HepG2 (cell line): Measurements from ENCODE around the gene HEXIM1. TPM values are rescaled to one million over a fixed set of nuclear protein-coding genes. Genes with fewer than 3 reads are reported as not detected.

Experiments used
- HDAC1 ChIP-seq: sonication (generic); formaldehyde crosslinking; IDR thresholded peaks from 2 replicates; pipeline ENCODE4 v1.5.1; 2020; ENCODE audit warnings: mild to moderate bottlenecking, missing genetic modification reagents
- IRX3 ChIP-seq: sonication (generic); formaldehyde crosslinking; IDR thresholded peaks from 2 replicates; pipeline ENCODE4 v1.8.1; 2023; ENCODE audit warnings: mild to moderate bottlenecking, low read depth, missing genetic modification reagents, borderline replicate concordance
- KDM5A ChIP-seq: fragments of 200-600 bp; sonication (generic); IDR thresholded peaks from 2 replicates; pipeline ENCODE4 v1.7.0; 2018; ENCODE audit warnings: antibody characterized with exemption, mild to moderate bottlenecking, low read length, borderline replicate concordance
- KLF12 ChIP-seq: sonication (generic); formaldehyde crosslinking; IDR thresholded peaks from 2 replicates; pipeline ENCODE4 v1.4.0; 2020; ENCODE audit warnings: missing genetic modification reagents, borderline replicate concordance
- MYC ChIP-seq: sonication (generic); formaldehyde crosslinking; IDR thresholded peaks from 2 replicates; pipeline ENCODE4 v1.9.0; 2021; ENCODE audit warnings: missing genetic modification reagents, borderline replicate concordance
- SP140L ChIP-seq: sonication (generic); formaldehyde crosslinking; IDR thresholded peaks from 2 replicates; pipeline ENCODE4 v1.4.0; 2020; ENCODE audit warnings: missing genetic modification reagents, borderline replicate concordance
- ZNF709 ChIP-seq: sonication (generic); formaldehyde crosslinking; IDR thresholded peaks from 2 replicates; pipeline ENCODE4 v1.5.0; 2020; ENCODE audit warnings: mild to moderate bottlenecking, missing genetic modification reagents
- polyA plus RNA-seq, 8 experiments: library from polyadenylated mRNA; depleted of rRNA in 3 of 8; stranded (reverse) in 7 of 8; unstranded in 1 of 8; fragments of >200 nt; fragmentation: Illumina TruSeq in 4 of 8; extraction: Trizol in 4 of 8; gene quantifications; 2 replicates each; pipeline versions ENCODE4 v1.2.1 to v1.2.3, GENCODE V29; 2011 to 2016; ENCODE audit warnings: low read depth in 4 of 8, missing spikeins in 1 of 8, mixed read lengths in 1 of 8; ENCODE audit not compliant: insufficient read depth in 1 of 8
- total RNA-seq, 5 experiments: library from RNA; depleted of rRNA; stranded (reverse); fragments of >200 nt; fragmentation: Illumina TruSeq; extraction: Trizol; gene quantifications; 2 replicates each; pipeline ENCODE4 v1.2.3, GENCODE V29; 2016; ENCODE audit warnings: low read depth in 1 of 5
- TF ChIP-seq, protein P1 (sequence below): sonication (generic); formaldehyde crosslinking; IDR thresholded peaks from 2 replicates; pipeline ENCODE4 v1.4.0; 2020; ENCODE audit warnings: missing genetic modification reagents, borderline replicate concordance
- TF ChIP-seq, protein P2 (sequence below): sonication (generic); formaldehyde crosslinking; IDR thresholded peaks from 2 replicates; pipeline ENCODE4 v1.4.0; 2020; ENCODE audit warnings: missing genetic modification reagents, borderline replicate concordance
- TF ChIP-seq, protein P3 (sequence below): sonication (generic); formaldehyde crosslinking; IDR thresholded peaks from 2 replicates; pipeline ENCODE4 v1.4.0; 2020; ENCODE audit warnings: mild to moderate bottlenecking, missing genetic modification reagents
- TF ChIP-seq, protein P4 (sequence below): sonication (generic); formaldehyde crosslinking; IDR thresholded peaks from 2 replicates; pipeline ENCODE4 v1.9.0; 2022; ENCODE audit warnings: low read depth, missing genetic modification reagents
- TF ChIP-seq, protein P5 (sequence below): sonication (generic); formaldehyde crosslinking; IDR thresholded peaks from 2 replicates; pipeline ENCODE4 v1.5.1; 2020; ENCODE audit warnings: mild to moderate bottlenecking, missing genetic modification reagents, moderate library complexity

The HEXIM1 gene
- total and polyA plus RNA-seq, 2 of the 13 experiments (the other 11 are each of a cell fraction or from before 2014, with no cell fraction given), result 10.5 to 16.6 TPM

DNA sequence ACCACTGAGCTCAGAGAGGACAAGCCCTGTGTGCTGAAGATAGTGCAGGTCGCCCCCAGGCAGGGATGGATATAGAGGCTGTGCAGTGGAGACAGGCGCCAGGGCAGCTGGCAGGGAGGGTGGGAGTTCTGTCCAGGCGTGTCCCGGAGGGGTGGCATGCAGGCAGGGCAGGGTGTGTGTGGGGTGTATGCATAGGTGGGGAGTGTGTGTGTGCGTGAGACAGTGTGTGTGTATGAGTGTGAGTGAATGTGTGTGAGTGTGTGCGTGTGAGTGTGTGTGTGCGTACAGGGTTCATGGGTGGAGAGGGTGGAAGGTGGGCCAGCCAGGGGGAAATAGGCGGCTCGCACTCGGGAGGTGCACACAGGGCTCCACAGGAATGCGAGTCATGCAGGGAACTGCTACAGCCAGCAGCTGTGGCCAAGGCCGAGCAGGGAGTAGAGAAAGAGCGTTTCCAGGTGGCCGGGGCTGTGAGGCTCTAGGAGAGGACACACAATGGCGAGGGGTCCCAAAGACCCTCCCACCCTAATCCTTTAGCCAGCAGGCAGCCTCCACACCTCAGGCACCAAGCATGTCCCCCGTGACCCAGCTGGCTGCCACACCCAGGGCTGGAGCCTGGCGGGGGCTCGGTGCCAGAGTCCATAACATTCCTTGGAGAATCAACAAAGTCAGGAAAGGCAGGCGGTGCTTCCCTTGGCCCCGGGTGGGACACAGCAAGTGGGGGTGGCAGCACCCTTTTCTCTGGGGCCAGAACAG lies 20.6 kb upstream of the HEXIM1 start (continued):
- TF ChIP-seq, protein P1, sequence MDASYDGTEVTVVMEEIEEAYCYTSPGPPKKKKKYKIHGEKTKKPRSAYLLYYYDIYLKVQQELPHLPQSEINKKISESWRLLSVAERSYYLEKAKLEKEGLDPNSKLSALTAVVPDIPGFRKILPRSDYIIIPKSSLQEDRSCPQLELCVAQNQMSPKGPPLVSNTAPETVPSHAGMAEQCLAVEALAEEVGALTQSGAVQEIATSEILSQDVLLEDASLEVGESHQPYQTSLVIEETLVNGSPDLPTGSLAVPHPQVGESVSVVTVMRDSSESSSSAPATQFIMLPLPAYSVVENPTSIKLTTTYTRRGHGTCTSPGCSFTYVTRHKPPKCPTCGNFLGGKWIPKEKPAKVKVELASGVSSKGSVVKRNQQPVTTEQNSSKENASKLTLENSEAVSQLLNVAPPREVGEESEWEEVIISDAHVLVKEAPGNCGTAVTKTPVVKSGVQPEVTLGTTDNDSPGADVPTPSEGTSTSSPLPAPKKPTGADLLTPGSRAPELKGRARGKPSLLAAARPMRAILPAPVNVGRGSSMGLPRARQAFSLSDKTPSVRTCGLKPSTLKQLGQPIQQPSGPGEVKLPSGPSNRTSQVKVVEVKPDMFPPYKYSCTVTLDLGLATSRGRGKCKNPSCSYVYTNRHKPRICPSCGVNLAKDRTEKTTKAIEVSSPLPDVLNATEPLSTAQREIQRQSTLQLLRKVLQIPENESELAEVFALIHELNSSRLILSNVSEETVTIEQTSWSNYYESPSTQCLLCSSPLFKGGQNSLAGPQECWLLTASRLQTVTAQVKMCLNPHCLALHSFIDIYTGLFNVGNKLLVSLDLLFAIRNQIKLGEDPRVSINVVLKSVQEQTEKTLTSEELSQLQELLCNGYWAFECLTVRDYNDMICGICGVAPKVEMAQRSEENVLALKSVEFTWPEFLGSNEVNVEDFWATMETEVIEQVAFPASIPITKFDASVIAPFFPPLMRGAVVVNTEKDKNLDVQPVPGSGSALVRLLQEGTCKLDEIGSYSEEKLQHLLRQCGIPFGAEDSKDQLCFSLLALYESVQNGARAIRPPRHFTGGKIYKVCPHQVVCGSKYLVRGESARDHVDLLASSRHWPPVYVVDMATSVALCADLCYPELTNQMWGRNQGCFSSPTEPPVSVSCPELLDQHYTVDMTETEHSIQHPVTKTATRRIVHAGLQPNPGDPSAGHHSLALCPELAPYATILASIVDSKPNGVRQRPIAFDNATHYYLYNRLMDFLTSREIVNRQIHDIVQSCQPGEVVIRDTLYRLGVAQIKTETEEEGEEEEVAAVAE, result no peak
- TF ChIP-seq KDM5A (no peak), HDAC1 (peak; percentile 62), SP140L (CRISPR knock-in tag) (no peak), KLF12 (CRISPR knock-in tag) (peak; percentile 92; the same call in 1 of the 2 replicates), MYC (peak; percentile 66; the same call in 1 of the 2 replicates), ZNF709 (CRISPR knock-in tag) (0 out of 2 replicates have a peak, but pooled peaks have one; percentile 31), IRX3 (CRISPR knock-in tag) (no peak)
- TF ChIP-seq, protein P2, sequence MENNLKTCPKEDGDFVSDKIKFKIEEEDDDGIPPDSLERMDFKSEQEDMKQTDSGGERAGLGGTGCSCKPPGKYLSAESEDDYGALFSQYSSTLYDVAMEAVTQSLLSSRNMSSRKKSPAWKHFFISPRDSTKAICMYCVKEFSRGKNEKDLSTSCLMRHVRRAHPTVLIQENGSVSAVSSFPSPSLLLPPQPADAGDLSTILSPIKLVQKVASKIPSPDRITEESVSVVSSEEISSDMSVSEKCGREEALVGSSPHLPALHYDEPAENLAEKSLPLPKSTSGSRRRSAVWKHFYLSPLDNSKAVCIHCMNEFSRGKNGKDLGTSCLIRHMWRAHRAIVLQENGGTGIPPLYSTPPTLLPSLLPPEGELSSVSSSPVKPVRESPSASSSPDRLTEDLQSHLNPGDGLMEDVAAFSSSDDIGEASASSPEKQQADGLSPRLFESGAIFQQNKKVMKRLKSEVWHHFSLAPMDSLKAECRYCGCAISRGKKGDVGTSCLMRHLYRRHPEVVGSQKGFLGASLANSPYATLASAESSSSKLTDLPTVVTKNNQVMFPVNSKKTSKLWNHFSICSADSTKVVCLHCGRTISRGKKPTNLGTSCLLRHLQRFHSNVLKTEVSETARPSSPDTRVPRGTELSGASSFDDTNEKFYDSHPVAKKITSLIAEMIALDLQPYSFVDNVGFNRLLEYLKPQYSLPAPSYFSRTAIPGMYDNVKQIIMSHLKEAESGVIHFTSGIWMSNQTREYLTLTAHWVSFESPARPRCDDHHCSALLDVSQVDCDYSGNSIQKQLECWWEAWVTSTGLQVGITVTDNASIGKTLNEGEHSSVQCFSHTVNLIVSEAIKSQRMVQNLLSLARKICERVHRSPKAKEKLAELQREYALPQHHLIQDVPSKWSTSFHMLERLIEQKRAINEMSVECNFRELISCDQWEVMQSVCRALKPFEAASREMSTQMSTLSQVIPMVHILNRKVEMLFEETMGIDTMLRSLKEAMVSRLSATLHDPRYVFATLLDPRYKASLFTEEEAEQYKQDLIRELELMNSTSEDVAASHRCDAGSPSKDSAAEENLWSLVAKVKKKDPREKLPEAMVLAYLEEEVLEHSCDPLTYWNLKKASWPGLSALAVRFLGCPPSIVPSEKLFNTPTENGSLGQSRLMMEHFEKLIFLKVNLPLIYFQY (CRISPR knock-in tag), result peak; percentile 49; the same call in 1 of the 2 replicates
- TF ChIP-seq, protein P3, sequence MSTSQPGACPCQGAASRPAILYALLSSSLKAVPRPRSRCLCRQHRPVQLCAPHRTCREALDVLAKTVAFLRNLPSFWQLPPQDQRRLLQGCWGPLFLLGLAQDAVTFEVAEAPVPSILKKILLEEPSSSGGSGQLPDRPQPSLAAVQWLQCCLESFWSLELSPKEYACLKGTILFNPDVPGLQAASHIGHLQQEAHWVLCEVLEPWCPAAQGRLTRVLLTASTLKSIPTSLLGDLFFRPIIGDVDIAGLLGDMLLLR (CRISPR knock-in tag), result peak; percentile 50; the same call in 1 of the 2 replicates
- TF ChIP-seq, protein P4, sequence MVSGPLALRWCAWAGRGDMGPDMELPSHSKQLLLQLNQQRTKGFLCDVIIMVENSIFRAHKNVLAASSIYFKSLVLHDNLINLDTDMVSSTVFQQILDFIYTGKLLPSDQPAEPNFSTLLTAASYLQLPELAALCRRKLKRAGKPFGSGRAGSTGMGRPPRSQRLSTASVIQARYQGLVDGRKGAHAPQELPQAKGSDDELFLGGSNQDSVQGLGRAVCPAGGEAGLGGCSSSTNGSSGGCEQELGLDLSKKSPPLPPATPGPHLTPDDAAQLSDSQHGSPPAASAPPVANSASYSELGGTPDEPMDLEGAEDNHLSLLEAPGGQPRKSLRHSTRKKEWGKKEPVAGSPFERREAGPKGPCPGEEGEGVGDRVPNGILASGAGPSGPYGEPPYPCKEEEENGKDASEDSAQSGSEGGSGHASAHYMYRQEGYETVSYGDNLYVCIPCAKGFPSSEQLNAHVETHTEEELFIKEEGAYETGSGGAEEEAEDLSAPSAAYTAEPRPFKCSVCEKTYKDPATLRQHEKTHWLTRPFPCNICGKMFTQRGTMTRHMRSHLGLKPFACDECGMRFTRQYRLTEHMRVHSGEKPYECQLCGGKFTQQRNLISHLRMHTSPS (CRISPR knock-in tag), result peak; percentile 87
- TF ChIP-seq, protein P5, sequence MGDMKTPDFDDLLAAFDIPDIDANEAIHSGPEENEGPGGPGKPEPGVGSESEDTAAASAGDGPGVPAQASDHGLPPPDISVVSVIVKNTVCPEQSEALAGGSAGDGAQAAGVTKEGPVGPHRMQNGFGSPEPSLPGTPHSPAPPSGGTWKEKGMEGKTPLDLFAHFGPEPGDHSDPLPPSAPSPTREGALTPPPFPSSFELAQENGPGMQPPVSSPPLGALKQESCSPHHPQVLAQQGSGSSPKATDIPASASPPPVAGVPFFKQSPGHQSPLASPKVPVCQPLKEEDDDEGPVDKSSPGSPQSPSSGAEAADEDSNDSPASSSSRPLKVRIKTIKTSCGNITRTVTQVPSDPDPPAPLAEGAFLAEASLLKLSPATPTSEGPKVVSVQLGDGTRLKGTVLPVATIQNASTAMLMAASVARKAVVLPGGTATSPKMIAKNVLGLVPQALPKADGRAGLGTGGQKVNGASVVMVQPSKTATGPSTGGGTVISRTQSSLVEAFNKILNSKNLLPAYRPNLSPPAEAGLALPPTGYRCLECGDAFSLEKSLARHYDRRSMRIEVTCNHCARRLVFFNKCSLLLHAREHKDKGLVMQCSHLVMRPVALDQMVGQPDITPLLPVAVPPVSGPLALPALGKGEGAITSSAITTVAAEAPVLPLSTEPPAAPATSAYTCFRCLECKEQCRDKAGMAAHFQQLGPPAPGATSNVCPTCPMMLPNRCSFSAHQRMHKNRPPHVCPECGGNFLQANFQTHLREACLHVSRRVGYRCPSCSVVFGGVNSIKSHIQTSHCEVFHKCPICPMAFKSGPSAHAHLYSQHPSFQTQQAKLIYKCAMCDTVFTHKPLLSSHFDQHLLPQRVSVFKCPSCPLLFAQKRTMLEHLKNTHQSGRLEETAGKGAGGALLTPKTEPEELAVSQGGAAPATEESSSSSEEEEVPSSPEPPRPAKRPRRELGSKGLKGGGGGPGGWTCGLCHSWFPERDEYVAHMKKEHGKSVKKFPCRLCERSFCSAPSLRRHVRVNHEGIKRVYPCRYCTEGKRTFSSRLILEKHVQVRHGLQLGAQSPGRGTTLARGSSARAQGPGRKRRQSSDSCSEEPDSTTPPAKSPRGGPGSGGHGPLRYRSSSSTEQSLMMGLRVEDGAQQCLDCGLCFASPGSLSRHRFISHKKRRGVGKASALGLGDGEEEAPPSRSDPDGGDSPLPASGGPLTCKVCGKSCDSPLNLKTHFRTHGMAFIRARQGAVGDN (CRISPR knock-in tag), result peak; percentile 87
